Activated naive CD4-positive, alpha-beta T cell (primary cell): ENCODE measurements around the gene OR6F1.
"Not testable (repeated sequence)": the region's sequence is repeated elsewhere in the genome, so short reads cannot be mapped to it uniquely, and the experiment has no call there.

Experiments used
- DNase-seq, 4 experiments: peaks; one replicate each; lab custom pipeline; 2025; lab: John Stamatoyannopoulos, UW

The OR6F1 gene

DNA sequence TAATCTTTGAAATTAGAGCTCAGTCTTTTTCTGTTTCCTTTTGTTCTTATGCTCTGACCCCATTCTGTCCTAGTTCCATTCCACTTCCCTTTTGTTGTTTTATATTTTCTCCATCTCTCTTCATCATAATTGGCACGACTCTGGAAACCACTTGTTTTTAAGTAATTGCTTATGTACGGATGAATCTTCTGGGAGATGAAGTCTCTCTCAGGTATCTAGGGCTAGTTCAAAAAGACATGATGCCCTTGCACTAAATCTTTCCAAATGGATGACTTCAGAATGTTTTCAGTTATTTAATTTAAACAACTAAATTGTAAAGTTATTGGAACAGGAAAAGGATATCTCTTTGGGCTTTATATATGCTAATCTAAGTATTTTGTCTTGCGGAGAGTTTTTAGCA, at the start of gene OR6F1:
OR6F1 (minus strand) TSS at position 101 of the 400 bp plus-strand sequence. CDS start 3,891 bp downstream, outside the sequence.
- no peak for DNase-seq

DNA sequence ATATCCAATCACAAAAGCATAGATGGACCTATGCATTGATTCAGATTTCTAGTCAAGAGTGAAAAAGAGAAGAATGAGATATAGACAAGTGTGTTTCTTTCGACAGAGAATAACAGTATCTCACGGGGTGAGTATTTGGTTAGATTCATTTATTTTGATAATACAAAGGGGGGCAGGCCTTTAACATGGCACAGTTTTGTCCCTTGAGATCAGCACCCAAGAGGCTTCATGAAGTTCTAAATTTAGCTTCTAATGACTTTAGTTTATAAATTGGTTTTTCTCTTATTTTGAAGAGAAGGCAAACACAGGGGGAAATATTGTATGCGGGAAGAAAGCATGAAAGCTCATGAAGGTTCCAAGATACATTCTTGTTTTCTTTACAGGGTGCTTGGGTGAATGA, 44.0 kb upstream of the OR6F1 start, which contains the start of gene OR1C1:
OR1C1 (minus strand) TSS at position 101 of the 400 bp plus-strand sequence. CDS start 2,150 bp downstream, outside the sequence.
- DNase-seq: no peak

DNA sequence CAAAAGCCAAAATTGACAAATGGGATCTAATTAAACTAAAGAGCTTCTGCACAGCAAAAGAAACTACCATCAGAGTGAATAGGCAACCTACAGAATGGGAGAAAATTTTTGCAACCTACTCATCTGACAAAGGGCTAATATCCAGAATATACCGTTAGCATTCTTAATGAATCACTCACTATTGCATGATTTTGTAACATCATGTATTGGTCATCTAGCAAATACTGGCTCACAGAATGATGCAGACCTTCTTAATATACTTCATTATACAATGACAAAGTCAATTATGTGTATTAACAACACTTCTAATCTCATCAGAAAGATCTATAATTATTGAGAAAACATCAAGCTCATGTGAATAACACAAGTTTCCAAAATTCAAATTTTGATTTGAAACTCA, 37.9 kb upstream of the OR6F1 start:
- not testable (repeated sequence) for DNase-seq

DNA sequence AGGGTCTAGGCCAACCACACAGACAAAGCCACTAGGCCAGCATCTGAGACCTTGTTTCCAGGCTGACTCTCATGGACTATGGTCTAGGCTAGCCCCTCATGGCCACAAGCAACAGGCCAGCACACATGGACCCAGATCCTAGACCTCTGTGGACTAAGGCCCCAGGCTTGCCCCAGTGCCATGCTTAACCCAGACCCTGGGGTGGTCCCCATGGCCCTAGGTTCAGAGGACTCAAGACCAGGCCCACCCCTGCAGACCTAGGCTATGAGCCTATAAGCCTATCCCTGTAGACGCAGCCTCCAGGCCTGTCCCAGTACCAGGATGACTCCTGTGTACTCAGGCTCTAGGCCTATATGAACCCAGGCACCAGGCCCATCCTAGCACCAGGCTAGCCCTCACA, 33.4 kb upstream of the OR6F1 start:
- DNase-seq: no peak

DNA sequence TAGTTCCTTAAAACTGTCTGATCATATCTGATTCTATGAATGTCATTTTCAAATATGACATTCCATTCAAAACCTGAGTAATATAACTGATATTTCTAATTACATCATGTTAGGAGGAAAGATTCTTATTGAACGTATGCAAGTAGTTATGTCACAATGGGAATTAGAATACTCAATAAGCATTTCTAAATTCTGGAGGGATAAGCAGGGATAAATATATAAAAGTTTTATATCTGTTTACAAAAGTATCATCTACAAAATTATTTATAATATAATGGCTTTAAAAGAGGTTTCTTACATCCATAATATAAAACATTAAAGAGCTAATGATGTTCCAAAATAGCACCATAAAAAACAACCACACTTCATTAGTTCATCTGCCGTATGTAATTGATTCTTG, 31.6 kb upstream of the OR6F1 start, which contains the start of gene OR14A2:
OR14A2 (minus strand) TSS at position 101 of the 400 bp plus-strand sequence.
- no peak for DNase-seq

DNA sequence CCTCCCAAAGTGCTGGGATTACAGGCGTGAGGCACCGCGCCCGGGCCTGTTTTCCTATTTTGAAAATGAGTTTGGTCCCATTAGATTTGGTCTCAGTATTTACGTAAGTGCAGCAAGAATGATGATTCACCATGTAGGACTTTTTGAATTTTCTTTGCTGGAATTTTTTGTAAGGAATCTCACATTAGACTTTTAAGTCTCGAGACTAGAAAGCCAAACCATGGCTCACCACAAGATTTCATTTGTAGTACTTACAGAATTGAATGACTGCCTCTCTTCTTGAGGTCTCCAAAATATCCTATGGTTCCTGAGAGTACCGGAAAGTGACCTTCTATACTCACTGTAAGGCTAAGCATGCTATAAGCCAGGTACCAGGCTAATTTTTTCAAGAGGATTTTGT, 31.2 kb upstream of the OR6F1 start:
- no peak for DNase-seq

DNA sequence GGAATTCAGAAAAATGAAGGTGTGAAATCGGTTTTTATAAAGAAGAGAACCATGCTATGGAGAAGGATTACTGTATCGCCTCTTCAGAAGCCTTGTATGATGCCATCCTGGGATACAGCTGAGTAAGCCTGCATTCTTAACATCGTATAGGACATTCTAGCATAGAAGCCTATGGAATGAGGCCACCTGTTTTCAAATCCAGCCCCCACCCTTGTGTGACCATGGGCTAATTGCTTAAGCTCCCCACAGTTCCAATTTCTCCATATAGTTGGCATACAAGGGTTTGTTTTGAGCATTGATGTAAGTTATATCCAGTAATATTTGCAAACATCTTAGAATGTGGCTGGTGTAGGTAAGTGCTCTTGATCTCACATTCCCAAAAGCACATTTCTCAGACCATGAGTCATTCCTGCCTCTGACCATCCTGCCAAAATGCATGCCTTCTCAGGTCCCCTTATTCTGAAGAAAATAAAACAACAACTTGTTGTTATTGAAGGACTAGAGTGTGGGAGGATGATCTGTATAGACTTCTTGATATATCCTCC, 30.0 kb upstream of the OR6F1 start:
- DNase-seq: no peak

DNA sequence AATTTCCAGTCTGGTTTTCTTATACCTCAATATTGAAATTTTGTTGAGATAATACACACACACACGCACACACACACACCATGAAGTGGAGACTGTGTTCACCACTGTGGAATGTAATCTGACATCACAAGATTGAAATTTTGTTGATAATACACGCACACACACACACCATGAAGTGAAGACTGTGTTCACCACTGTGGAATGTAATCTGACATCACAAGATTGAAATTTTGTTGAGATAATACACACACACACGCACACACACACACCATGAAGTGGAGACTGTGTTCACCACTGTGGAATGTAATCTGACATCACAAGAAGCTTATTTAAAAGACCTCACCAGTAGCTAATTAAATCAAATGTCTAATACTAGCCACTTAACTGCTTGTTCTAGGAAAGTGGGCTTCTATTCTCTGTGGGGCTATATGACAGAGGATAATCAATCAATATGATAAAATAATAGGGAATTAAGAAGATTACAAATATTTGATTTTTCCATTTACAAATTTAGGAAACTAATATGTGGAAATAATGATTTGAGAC, 25.8 kb upstream of the OR6F1 start:
- not testable (repeated sequence) for DNase-seq

DNA sequence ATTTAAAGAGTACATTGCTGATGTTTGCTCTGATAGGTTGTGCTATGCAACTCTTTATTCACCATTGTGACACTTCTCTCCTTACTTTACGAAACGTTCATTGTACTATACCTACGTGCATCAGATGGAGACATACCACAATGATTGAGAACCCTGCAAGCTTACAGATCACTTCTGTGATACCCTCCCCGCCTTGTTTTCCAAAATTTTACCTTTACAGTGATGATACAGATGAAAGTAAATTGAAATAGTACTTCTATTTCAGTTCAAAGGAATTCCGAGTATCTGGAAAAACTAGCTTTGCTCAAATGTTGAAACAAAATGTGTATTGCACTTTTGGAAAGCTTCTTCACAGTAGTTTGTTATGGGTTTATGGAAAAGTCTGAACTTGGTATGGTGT, 25.3 kb upstream of the OR6F1 start:
- no peak for DNase-seq

DNA sequence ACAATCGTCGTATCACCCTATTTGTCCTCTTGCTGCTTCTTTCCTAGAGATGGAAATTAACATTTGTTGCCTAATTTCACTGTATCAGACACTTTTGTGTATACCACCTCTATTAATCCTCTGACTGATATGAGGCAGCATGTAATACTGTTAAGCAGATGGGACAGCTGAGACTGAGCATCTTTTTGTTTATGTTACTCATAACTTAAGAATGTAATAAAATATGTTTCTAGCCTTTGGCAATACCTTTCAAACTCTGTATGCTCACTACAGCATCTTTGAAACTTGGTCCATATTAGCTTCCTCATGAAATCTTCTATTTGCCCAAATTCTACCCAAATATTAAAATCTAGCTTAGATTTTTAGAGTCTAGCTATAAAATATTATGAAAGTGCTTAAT, 24.3 kb upstream of the OR6F1 start:
- no peak for DNase-seq

DNA sequence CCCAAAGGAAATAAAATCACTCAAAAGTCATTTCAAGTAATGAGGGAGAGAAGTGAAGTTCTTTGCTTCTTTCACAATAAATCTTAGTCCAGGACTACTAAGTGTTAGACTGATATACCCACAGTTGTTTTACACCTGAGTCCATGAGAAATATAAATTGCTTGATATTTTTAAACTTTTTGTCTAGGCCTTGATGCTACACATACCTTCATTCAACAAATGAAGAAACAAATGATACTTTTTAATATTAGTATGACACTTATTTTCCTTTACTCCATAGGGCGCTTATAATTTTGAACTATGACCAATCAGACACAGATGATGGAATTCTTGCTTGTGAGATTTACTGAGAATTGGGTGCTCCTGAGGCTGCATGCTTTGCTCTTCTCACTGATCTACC, 21.9 kb upstream of the OR6F1 start, which contains the start of gene OR14K1:
OR14K1 (plus strand) TSS at position 301 of the 400 bp plus-strand sequence; CDS start at position 301, 0 bp downstream.
- no peak for DNase-seq

DNA sequence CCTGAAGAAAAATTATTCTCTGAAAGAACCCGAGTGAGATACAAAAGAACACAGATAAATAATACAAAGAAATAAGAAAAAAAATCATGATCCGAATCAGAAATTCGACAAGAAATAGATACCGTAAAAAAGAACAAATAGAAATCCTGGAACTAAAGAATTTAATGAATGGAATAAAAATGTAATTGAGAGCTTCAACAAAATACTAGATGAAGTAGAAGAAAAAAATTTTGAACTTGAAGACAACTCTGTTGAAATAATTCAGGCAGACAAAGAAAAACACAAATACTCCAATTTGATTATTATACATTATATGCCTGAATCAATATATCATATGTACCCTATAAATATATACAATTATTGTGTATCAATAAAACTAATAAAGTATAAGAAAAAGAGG, 4.8 kb upstream of the OR6F1 start:
- DNase-seq: no peak

DNA sequence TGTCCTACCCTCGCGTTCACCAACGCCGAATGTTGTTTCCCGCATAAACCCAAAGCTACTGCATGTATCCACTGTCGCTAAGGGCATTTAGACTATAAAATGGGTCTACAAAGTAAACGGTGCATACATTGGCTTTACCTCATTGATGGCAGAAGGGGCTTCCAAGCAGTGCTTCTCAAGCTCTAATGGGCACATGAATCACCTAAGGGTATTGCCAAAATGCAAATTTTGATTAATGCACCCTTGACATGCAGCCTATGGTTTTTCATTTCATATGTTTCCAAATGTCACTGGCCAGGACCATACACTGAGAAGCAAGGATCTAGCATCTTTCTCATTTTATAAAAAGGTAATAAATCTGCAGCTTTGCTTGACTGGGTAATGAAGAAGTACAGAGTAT, 2.7 kb downstream of the OR6F1 start:
- no peak for DNase-seq

DNA sequence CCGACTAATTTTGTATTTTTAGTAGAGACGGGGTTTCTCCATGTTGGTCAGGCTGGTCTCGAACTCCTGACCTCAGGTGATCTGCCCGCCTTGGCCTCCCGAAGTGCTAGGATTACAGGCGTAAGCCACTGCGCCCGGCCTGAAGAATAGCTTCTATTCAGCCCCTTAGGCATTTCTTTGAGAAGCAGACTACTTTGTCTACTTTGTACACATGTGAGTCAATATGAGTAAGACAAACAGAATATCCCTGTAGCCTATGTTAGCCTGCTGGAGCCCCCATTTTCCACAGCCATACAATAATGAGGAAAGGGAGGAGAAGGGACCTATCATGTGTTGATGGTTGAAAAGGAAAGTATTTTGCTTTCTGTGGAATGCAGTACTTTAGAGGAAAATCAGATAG, 5.8 kb downstream of the OR6F1 start:
- not testable (repeated sequence) for DNase-seq

DNA sequence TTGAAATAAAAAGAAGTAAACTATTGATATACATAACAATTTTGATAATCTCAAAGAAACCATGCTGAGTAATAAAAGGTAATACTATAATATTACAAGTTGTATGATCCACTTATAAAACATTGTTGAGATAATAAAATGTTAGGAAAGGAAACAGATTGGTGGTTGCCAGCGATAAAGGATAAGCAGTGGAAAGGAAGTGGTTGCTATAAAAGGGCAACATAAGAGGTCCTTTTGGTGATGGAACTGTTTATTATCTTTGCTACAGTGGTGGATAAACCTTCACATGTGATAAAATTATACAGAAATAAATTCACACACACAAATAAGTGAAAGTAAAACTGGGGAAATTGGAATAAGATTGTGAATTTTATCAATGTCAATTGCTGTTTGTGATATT, 15.1 kb downstream of the OR6F1 start:
- no peak for DNase-seq

DNA sequence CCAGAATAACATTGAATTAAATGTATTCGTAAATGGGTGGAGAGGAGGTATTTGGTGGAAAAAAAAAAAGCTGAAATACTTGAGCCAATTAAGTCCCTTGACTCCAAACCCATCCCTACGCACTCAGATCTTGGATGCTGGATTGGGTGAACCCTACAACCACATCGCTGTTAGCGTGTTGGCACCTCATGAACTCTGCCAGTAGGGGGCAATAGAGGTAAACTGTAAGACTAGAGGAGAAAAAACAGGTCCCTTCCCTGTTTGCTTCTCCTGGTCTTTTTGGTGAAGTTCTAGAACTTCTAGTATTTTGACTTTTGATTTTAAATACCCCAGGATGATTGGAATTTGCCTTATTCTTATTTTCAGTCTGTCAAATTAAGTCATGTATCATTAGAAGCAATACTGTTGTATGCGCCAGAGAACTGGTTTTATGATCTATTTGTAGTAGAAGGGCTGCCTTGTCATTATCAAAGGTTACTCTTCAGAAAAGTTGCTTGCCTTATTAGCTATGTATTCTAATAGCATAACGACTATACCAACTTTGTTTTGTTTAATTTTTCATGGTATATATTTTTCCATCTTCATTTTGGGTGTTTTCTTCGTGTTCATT, 35.1 kb downstream of the OR6F1 start:
- no peak for DNase-seq

DNA sequence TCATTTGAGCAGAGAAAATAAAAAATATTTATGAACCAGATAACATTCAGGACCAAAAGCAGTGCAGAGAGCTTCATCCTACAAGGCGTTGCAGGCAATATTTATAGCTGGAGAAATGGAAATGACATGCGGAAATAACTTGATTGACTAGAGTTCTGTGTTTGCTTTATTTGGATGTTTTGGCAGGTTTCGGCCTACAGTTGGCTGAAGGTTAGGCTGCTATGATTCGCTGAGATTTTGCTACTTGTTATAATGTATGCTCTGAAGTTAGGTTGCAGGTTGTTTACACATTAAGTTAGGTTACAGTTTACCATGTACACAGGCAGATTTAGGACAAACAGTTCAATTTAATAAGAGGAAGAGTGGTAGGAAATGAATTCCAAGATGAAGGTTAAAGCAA, 36.3 kb downstream of the OR6F1 start:
- no peak for DNase-seq

DNA sequence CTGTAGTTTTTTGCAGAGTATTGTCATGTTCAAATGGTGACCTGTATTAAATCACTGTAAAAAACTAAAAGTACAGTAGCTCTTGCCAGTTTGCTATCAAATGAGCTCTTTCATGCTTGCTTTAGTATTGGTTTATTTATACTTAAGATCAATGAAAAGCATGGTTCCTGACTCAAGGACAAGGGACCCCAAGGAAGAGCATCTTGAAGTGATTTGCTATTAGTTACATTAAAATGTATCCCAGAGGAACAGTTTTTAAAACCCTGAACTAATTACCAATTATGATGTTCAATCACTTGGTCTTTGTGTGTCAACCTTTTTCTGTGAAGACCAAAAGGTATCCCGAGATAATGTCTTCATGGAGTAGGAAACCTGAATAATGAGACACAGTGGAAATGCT, 36.8 kb downstream of the OR6F1 start, which contains the start of gene OR13G1:
OR13G1 (minus strand) TSS at position 101 of the 400 bp plus-strand sequence. CDS start 6,698 bp downstream, outside the sequence.
- no peak for DNase-seq

DNA sequence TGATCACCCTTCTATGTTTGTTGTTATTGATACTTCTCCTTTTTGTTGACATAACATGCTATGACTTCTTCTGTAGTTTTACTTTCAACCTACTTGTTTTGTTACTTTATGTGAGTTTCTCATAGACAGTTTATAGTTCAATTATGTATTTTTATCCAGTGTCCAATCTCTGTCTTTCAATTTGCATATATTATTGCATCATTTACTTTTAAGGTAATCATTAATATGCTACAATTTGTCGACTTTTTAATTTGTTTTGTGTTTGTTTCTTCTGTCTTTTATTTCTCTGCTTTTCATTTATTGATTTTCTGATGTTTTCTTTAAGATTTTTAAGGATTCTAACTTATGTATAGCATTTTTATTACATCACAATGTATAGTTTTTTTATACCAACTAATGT, 47.2 kb downstream of the OR6F1 start:
- DNase-seq: no peak
